ENCODE measurements around the gene VSX2.

DNA sequence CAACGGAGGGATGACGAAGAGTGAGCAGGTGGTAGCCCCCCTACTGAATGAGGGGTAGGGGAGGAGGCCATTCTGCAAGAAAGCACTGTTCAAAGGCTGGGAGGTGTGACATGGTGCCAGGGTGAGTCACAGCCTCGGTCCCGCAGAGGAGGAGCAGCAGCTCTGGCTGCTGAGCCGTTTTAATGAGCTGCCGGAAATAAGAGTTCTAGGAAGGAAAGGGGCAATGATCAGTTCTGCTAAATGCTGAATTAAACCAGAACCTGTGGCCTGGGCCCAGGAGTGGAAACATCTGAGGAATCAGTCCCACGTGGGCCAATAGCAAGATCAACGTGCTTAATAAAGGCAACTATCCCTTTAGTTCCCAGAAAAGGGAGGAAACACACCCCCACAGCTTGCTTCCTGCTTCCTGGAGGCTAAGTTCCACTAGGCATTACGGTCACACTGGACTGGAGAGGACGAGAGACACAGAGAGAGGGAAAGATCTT is 59.9 kb downstream of the VSX2 start:
- TF ChIP-seq, protein P1, sequence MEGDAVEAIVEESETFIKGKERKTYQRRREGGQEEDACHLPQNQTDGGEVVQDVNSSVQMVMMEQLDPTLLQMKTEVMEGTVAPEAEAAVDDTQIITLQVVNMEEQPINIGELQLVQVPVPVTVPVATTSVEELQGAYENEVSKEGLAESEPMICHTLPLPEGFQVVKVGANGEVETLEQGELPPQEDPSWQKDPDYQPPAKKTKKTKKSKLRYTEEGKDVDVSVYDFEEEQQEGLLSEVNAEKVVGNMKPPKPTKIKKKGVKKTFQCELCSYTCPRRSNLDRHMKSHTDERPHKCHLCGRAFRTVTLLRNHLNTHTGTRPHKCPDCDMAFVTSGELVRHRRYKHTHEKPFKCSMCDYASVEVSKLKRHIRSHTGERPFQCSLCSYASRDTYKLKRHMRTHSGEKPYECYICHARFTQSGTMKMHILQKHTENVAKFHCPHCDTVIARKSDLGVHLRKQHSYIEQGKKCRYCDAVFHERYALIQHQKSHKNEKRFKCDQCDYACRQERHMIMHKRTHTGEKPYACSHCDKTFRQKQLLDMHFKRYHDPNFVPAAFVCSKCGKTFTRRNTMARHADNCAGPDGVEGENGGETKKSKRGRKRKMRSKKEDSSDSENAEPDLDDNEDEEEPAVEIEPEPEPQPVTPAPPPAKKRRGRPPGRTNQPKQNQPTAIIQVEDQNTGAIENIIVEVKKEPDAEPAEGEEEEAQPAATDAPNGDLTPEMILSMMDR (IDR thresholded peaks at IDR 0.05), result no peak
- no peak for TF ChIP-seq POLR2A (IDR thresholded peaks at IDR 0.05)

Measured in body of pancreas (tissue), 4 donors.